ENCODE data around the gene CDC42BPB. TPM values are rescaled to one million over a fixed set of nuclear protein-coding genes. Genes with fewer than 3 reads are reported as not detected.

CDC42BPB gene
- total RNA-seq, 4 donors from 2014 or later: 105 to 178 (median 107) TPM

GRCh38 chr14:102966681-102967505, 90.5 kb downstream of the CDC42BPB start:
- H3K36me3 ChIP-seq: peaks cover 98% of the 10 kb centered on the region
- no peaks in the 10 kb centered on the region for H3K9me3 ChIP-seq
- TF ChIP-seq EP300 (IDR thresholded peaks at IDR 0.05) (no peak), POLR2A (IDR thresholded peaks at IDR 0.05) (no peak)
- 87% methylated on average over 18 of the region's 21 CpGs for WGBS
- no peak for DNase-seq (ENCODE audit: low spot score in 2 of 2)
- no peak overlapping the region for H3K27ac ChIP-seq
- no peaks in the 10 kb centered on the region for H3K4me1 ChIP-seq
- H3K27me3 ChIP-seq: no peaks in the 10 kb centered on the region
- no peak overlapping the region for H3K4me3 ChIP-seq

DNA sequence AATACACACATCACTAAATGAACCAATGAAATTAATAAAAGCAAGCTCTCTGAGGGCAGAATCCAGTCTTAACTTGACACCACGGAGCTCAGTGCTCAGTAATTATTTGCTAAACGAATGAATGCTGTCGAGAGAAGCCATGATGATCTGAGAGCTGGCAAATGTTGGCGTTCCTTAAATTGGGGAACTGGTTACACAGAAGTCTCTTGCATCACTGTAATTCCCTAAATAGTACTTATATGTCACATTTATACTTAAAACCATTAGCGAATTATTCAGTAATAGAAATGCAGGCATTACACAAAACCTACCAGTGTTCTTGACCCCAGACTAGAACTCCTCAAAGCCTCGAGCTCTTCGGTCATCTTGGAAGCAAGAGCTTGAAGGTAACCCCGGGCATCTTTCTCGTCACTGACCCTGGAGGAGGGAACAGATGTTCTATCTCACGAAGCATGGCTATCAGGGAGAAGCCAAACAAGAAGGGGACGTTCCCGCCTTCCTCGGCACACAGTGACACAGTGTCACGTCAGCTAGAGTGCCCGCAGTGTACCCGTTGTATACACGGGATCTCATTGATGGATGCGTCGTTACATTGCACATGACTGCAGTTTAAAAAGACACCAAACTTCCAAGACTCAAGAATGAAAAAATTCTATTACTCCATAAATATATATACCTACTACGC, 91.2 kb downstream of the CDC42BPB start:
- 94% methylated on average over 20 of the region's 20 CpGs for WGBS
- Histone ChIP-seq H3K4me3 (no peak overlapping the region), H3K27me3 (no peaks in the 10 kb centered on the region), H3K9me3 (no peaks in the 10 kb centered on the region), H3K4me1 (no peaks in the 10 kb centered on the region), H3K27ac (no peak overlapping the region), H3K36me3 (peaks cover 98% of the 10 kb centered on the region)
- no peak for DNase-seq (ENCODE audit: low spot score in 2 of 2)
- TF ChIP-seq EP300 (IDR thresholded peaks at IDR 0.05): no peak
- TF ChIP-seq CTCF (IDR thresholded peaks at IDR 0.05): no peak
- no peak for TF ChIP-seq POLR2A (IDR thresholded peaks at IDR 0.05)
- TF ChIP-seq POLR2AphosphoS5 (IDR thresholded peaks at IDR 0.05): no peak

DNA sequence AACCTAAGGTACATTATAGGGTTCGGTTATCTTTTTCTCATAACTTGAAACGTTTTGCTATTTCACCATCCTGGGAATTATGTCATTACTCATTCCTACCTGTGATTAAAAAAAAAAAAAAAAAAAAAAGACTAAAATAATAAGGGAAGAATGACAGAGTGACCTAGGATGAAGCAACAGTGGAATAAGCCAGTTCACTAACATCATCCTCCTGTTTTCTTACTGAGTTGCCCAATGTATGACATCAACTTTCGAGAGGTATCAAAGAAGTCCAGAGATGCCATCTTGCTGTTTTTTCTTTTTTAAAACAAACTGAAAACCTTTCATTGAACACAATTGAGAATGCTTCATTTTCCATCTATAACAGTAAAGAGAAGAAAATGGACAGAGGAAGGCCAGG, 92.1 kb downstream of the CDC42BPB start:
- no peak overlapping the region for H3K27ac ChIP-seq
- TF ChIP-seq POLR2AphosphoS5 (IDR thresholded peaks at IDR 0.05): no peak
- no peak for TF ChIP-seq EP300 (IDR thresholded peaks at IDR 0.05)
- DNase-seq (ENCODE audit: low spot score in 2 of 2): no peak
- H3K9me3 ChIP-seq: no peaks in the 10 kb centered on the region
- H3K4me3 ChIP-seq: no peak overlapping the region
- no peaks in the 10 kb centered on the region for H3K4me1 ChIP-seq
- peaks cover 97% of the 10 kb centered on the region for H3K36me3 ChIP-seq
- 86% methylated on average over 3 of the region's 3 CpGs for WGBS
- H3K27me3 ChIP-seq: no peaks in the 10 kb centered on the region

- Histone ChIP-seq H3K27me3 (no peaks in the 10 kb centered on the region), H3K36me3 (peaks cover 98% of the 10 kb centered on the region), H3K9me3 (no peaks in the 10 kb centered on the region), H3K27ac (no peak overlapping the region), H3K4me3 (no peak overlapping the region), H3K4me1 (no peaks in the 10 kb centered on the region)
- no peak for TF ChIP-seq CTCF (IDR thresholded peaks at IDR 0.05)
- 95% methylated on average over 30 of the region's 39 CpGs for WGBS
- DNase-seq (ENCODE audit: low spot score in 2 of 2): no peak
Observed at GRCh38 chr14:102964152-102964730, 93.1 kb downstream of the CDC42BPB start.

DNA sequence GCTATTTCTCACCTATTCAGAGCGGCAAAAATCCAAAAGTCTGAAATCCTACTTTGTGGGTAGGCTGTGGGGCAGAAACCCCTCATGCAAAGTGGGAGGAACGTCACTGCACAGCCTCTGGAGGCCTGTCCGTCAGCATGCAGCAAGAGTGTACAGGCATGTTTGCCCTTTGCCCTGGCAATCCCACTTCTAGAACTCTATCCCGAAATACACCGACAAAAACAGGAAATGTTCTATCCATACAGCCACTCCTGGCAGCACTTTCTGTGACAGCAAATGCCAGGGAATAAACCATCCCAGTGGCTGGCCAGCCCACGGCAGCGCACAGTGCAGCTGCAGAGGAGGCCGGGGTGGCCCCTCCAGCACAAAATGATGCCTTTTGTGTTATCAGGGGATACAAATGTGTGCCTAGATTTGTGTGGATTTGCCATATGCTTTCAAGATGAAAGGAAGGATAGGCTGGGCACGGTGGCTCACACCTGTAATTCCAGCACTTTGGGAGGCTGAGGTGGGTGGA, 95.2 kb downstream of the CDC42BPB start:
- TF ChIP-seq POLR2A (IDR thresholded peaks at IDR 0.05) (no peak), CTCF (IDR thresholded peaks at IDR 0.05) (no peak), POLR2AphosphoS5 (IDR thresholded peaks at IDR 0.05) (no peak), EP300 (IDR thresholded peaks at IDR 0.05) (no peak)
- Histone ChIP-seq H3K9me3 (no peaks in the 10 kb centered on the region), H3K36me3 (peaks cover 98% of the 10 kb centered on the region), H3K4me1 (no peaks in the 10 kb centered on the region), H3K27ac (no peak overlapping the region), H3K4me3 (no peak overlapping the region), H3K27me3 (no peaks in the 10 kb centered on the region)
- 89% methylated on average over 9 of the region's 9 CpGs for WGBS
- no peak for DNase-seq (ENCODE audit: low spot score in 2 of 2)

GRCh38 chr14:102958461-102958860, 98.9 kb downstream of the CDC42BPB start:
- H3K27me3 ChIP-seq: no peaks in the 10 kb centered on the region
- H3K4me1 ChIP-seq: no peaks in the 10 kb centered on the region
- no peak for DNase-seq (ENCODE audit: low spot score in 2 of 2)
- no peaks in the 10 kb centered on the region for H3K9me3 ChIP-seq
- peaks cover 88% of the 10 kb centered on the region for H3K36me3 ChIP-seq
- H3K4me3 ChIP-seq: no peak overlapping the region
- WGBS: 95% methylated on average over 10 of the region's 10 CpGs
- TF ChIP-seq CTCF (IDR thresholded peaks at IDR 0.05) (no peak), POLR2AphosphoS5 (IDR thresholded peaks at IDR 0.05) (no peak), EP300 (IDR thresholded peaks at IDR 0.05) (no peak), POLR2A (IDR thresholded peaks at IDR 0.05) (no peak)
- H3K27ac ChIP-seq: no peak overlapping the region

All from suprapubic skin (tissue), 4 donors.